ENCODE data around the gene SAMHD1.

DNA sequence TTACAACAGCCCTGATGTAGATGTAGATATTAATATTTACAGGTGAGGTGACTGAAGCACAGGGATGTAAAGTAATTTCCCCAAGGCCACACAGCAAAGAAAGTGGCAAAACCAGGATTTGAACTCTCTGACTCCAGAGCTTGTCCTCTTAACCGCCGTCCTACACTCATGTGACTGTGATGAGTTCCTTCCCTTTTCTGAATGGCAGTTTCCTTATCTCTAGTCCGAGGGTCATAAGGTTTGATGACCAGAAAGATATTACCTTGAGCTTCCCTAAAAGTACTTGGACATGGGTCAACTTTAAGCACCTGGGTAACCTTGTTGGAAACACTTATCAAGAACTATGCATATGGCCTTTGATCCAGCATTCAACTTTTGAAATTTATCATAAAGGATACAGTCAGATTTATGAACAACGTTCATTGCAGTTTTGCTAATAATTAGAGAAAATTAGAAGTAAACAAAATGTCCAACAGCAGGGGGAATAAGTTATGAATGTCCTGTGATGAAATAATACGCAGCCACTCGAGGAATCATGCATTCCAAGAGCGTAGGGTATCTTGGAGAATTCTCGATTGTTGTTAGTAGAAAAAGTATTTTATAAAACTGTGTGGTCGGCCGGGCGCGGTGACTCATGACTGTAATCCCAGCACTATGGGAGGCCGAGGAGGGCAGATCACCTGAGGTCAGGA lies 77.9 kb downstream of the SAMHD1 start:
- no peak for TF ChIP-seq POLR2A (IDR thresholded peaks at IDR 0.05)
- TF ChIP-seq, protein P1, sequence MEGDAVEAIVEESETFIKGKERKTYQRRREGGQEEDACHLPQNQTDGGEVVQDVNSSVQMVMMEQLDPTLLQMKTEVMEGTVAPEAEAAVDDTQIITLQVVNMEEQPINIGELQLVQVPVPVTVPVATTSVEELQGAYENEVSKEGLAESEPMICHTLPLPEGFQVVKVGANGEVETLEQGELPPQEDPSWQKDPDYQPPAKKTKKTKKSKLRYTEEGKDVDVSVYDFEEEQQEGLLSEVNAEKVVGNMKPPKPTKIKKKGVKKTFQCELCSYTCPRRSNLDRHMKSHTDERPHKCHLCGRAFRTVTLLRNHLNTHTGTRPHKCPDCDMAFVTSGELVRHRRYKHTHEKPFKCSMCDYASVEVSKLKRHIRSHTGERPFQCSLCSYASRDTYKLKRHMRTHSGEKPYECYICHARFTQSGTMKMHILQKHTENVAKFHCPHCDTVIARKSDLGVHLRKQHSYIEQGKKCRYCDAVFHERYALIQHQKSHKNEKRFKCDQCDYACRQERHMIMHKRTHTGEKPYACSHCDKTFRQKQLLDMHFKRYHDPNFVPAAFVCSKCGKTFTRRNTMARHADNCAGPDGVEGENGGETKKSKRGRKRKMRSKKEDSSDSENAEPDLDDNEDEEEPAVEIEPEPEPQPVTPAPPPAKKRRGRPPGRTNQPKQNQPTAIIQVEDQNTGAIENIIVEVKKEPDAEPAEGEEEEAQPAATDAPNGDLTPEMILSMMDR (IDR thresholded peaks at IDR 0.05): no peak
